SHP77 (cell line): ENCODE data around the gene PIGK.

Experiments
- DNase-seq, 2 experiments: peaks; one replicate each; lab custom pipeline; 2025; lab: John Stamatoyannopoulos, UW

The PIGK gene

DNA sequence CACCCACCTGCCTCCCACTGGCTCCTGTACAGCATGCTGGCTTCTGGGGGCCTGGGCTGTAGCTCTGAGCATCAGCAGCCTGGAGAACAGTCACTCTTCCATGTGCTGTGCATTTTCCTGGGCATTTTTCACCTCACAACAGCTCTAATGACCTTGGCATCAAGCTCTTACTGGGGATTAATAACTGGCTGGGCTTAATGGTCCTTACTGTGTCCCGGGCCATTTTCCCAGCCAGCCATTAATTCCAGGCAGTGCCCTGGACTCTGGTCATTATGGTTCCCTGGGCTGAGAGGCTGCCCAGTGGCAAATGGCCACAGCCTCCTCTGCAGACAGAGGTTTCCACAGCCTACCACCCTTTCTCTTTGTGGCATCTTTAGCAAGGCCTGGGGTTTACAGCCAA, 180.1 kb downstream of the PIGK start:
- DNase-seq, result no peak
